DND-41 (cell line): ENCODE data around the gene IL13RA1.

ENCODE experiments used
- EZH2 ChIP-seq: IDR thresholded peaks from 3 replicates; pipeline ENCODE4 v1.6.1; 2012; ENCODE audit warnings: borderline replicate concordance, low read depth, mild to moderate bottlenecking, moderate library complexity, low read length, inconsistent platforms; ENCODE audit not compliant: severe bottlenecking
- TF ChIP-seq, protein P1 (sequence below): IDR thresholded peaks from 2 replicates; pipeline ENCODE4 v1.5.1; 2012; ENCODE audit warnings: borderline replicate concordance, low read length, moderate library complexity, mild to moderate bottlenecking; ENCODE audit not compliant: poor library complexity, severe bottlenecking; ENCODE audit errors: extremely low read depth

DNA sequence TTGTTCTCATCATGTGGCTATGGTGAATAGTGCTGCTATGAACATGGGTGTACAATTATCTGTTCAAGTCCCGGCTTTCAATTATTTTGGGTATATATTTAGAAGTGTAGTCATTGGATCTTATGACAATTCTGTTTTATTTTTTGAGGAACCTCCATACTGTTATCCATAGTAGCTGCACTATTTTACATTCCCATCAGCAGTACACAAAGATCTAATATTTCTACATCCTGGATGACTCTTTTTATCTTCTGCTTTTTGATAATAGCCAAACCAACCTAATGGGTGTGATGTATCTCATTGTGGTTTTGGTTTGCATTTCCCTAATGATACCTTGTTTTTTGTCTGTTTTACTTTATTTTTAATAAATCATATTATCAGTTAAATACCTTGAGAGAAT lies 12.9 kb upstream of the IL13RA1 start:
- TF ChIP-seq, protein P1, sequence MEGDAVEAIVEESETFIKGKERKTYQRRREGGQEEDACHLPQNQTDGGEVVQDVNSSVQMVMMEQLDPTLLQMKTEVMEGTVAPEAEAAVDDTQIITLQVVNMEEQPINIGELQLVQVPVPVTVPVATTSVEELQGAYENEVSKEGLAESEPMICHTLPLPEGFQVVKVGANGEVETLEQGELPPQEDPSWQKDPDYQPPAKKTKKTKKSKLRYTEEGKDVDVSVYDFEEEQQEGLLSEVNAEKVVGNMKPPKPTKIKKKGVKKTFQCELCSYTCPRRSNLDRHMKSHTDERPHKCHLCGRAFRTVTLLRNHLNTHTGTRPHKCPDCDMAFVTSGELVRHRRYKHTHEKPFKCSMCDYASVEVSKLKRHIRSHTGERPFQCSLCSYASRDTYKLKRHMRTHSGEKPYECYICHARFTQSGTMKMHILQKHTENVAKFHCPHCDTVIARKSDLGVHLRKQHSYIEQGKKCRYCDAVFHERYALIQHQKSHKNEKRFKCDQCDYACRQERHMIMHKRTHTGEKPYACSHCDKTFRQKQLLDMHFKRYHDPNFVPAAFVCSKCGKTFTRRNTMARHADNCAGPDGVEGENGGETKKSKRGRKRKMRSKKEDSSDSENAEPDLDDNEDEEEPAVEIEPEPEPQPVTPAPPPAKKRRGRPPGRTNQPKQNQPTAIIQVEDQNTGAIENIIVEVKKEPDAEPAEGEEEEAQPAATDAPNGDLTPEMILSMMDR, result no peak
- TF ChIP-seq EZH2, result no peak
